Mucosa of descending colon (tissue), 3 donors: ENCODE data around the gene KLHDC9. TPM values are rescaled to one million over a fixed set of nuclear protein-coding genes. Genes with fewer than 3 reads are reported as not detected.

Experiments
- ATAC-seq: fragments of 200-7000 bp; cut with Tn5 transposase; one replicate; pipeline ENCODE4 v1.9.1; 2020; ENCODE audit warnings: mild to moderate bottlenecking, moderate library complexity
- DNase-seq, 3 donors: peaks; one replicate each; pipeline ENCODE4 v3.0.0-alpha.2; 2020
- H3K36me3 ChIP-seq: fragments of 200-600 bp; one replicate; pipeline ENCODE4 v1.8.0; 2021; ENCODE audit warnings: low read depth, mild to moderate bottlenecking
- H3K4me1 ChIP-seq: fragments of 200-600 bp; one replicate; pipeline ENCODE4 v1.8.0; 2021; ENCODE audit warnings: low read depth, mild to moderate bottlenecking
- H3K4me3 ChIP-seq: fragments of 200-600 bp; one replicate; pipeline ENCODE4 v1.8.0; 2021; ENCODE audit warnings: mild to moderate bottlenecking
- H3K9me3 ChIP-seq: fragments of 200-600 bp; one replicate; pipeline ENCODE4 v1.8.0; 2021; ENCODE audit warnings: mild to moderate bottlenecking
- intact Hi-C, 2 donors: fragments of 100-400 bp; cut with DNase I in 1 of 2; cut with micrococcal nuclease in 1 of 2; formaldehyde crosslinking; loops; one replicate each; pipeline versions ENCODE4 v1.11.0 to v1.11.1; 2022; cut with DNase I, micrococcal nuclease
- total RNA-seq, 3 donors: library from RNA; stranded (reverse); fragmentation: NEBNext Ultra II Directional in 2 of 3; extraction: Animal tissue kit (Norgen Biotek cat#: 25700) in 2 of 3; gene quantifications; one replicate each; pipeline versions ENCODE4 v1.2.1 to v1.2.4, GENCODE V29; 2021 to 2023
- TF ChIP-seq, protein P1 (sequence below): fragments of 200-600 bp; IDR thresholded peaks from one replicate; pipeline ENCODE4 v1.8.0; 2022; ENCODE audit warnings: antibody characterized with exemption, mild to moderate bottlenecking
- donor health status: DM: no; HTN: no; CAD: no; lungs with moderate emphysema.
- donor health status: DM: no; HTN: no; CAD: no.
- donor health status: DM: no; HTN: yes; CAD: no.

Gene KLHDC9
- total RNA-seq, 3 donors from 2014 or later = 9.5 to 10.7 (median 9.7) TPM

DNA sequence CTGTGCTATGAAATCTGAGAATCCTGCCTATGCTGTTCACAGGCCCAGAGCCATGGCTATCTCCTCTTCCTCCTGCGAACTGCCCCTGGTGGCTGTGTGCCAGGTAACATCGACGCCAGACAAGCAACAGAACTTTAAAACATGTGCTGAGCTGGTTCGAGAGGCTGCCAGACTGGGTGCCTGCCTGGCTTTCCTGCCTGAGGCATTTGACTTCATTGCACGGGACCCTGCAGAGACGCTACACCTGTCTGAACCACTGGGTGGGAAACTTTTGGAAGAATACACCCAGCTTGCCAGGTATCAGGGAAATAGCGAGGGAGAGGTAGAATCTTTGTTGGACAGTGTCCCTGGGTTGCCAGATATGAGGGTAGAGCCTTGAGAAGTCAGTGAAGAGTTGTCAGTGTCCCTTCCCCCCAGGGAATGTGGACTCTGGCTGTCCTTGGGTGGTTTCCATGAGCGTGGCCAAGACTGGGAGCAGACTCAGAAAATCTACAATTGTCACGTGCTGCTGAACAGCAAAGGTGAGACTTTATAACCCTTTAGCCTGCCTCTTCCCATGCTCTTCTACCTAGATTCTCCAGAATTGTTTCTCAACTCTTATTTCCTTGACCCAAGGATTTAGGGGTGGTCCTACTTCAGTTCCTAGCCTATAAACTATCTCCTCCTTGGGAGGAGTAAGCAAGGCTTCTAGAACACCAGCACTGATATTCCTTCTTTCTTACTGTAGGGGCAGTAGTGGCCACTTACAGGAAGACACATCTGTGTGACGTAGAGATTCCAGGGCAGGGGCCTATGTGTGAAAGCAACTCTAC, 21.1 kb downstream of the KLHDC9 start:
- Histone ChIP-seq H3K36me3 (peaks cover 11% of the 10 kb centered on the region), H3K9me3 (no peaks in the 10 kb centered on the region), H3K4me1 (peaks cover 35% of the 10 kb centered on the region), H3K4me3 (no peak overlapping the region)
- intact Hi-C loops = no loop called here
- ATAC-seq (peak; percentile 59), DNase-seq (peak; percentile 47 to 65 (median 60))
- TF ChIP-seq, protein P1, sequence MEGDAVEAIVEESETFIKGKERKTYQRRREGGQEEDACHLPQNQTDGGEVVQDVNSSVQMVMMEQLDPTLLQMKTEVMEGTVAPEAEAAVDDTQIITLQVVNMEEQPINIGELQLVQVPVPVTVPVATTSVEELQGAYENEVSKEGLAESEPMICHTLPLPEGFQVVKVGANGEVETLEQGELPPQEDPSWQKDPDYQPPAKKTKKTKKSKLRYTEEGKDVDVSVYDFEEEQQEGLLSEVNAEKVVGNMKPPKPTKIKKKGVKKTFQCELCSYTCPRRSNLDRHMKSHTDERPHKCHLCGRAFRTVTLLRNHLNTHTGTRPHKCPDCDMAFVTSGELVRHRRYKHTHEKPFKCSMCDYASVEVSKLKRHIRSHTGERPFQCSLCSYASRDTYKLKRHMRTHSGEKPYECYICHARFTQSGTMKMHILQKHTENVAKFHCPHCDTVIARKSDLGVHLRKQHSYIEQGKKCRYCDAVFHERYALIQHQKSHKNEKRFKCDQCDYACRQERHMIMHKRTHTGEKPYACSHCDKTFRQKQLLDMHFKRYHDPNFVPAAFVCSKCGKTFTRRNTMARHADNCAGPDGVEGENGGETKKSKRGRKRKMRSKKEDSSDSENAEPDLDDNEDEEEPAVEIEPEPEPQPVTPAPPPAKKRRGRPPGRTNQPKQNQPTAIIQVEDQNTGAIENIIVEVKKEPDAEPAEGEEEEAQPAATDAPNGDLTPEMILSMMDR = no peak

DNA sequence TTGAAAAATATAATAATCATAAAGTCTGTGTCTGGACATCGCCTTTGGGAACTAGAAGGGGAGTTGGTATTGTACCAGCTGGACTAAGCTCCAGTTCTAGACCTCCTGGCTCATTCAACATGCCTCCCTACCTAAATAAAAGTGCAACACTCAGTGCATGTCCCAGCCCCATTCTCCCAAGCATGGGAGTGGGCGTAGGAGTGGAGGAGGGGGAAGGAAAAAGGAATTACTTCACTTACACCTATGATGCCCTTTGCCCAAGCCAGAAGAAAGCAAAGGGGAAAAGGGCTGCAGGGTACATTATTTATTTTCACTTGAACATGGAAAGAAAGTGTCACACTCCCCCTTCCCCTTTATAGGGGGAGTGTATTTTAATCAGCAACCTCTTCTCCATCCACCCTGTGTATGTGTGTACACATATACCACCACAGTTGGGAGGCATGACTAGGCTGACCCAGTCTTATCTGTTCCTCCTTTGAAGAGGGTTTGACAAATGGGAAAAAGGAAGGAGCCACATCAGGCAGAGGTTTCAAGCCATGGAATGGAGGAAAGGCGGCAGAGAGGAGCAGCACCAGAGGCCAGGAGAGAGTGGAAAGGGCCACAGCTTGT, 23.0 kb downstream of the KLHDC9 start:
- H3K4me3 ChIP-seq = no peak overlapping the region
- intact Hi-C loops = no loop called here
- TF ChIP-seq, protein P1 = no peak
- DNase-seq (no peak), ATAC-seq (no peak)
- H3K4me1 ChIP-seq = peaks cover 30% of the 10 kb centered on the region
- H3K36me3 ChIP-seq = peaks cover 11% of the 10 kb centered on the region
- H3K9me3 ChIP-seq = no peaks in the 10 kb centered on the region

DNA sequence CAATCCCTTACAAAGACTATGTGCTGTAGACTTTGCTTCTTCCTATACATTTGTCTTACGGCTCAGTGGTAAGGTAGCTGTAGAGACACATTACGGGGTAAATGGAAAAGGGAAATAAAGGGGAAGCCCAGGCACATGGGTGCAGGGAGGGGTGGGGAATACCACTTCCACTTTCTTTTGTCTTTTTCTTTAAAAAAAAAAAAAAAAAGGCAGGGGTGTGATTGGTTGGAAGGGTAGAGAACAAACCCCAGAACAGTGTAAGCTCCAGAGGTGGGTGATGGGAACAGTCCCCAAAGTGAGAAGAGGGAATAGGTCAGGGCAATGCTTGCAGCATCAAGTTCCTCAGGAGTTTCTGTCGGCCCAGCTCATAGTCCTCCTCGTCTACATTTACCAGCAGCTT, 23.7 kb downstream of the KLHDC9 start:
- intact Hi-C loops = no loop called here
- TF ChIP-seq, protein P1 = no peak
- Histone ChIP-seq H3K4me1 (peaks cover 23% of the 10 kb centered on the region), H3K4me3 (no peak overlapping the region), H3K36me3 (peaks cover 11% of the 10 kb centered on the region), H3K9me3 (no peaks in the 10 kb centered on the region)
- DNase-seq (no peak), ATAC-seq (no peak)

DNA sequence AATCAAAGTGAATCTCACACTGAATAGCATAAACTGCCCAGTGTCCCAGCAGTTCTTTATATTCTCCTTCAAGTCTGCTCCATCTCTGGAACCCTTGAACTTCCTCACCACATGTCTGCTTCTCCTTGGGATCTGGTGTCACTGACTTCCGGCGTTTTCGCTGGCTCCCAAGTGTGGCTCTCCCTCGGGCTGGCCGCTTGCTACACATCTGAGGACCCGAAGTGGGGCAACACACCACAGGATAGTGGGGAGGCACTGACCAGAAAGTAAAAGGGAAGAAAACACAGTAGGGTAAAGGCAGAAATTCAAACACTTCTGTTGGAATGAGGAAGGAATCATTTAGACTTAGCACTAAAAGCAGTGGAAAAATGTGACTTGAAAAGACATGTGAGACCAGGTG, 24.8 kb downstream of the KLHDC9 start:
- Histone ChIP-seq H3K4me1 (peaks cover 18% of the 10 kb centered on the region), H3K36me3 (peaks cover 11% of the 10 kb centered on the region), H3K4me3 (no peak overlapping the region), H3K9me3 (no peaks in the 10 kb centered on the region)
- intact Hi-C loops = no loop called here
- TF ChIP-seq, protein P1 = no peak
- DNase-seq (no peak), ATAC-seq (no peak)

DNA sequence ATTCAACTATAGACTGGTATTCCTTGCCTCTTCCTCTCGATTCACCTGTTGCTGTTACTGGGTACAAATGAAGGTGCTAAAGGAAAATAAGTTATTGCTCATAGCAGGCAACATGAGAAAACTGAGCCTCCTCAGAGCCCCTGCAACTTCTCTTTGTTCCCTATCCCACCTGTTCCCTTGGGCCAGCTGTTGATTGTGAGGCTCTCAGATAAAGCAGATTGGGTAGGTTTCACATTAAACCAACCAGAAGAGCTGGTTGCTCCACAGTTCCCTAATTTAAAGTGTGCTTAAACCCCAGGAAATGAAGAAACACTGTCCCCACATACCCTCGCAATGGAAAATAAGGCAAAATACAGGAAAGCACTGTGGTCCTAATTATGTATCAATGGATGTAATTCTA, 29.5 kb downstream of the KLHDC9 start:
- ATAC-seq (no peak), DNase-seq (no peak)
- TF ChIP-seq, protein P1 = no peak
- Histone ChIP-seq H3K36me3 (peaks cover 5% of the 10 kb centered on the region), H3K4me1 (peaks cover 3% of the 10 kb centered on the region), H3K4me3 (no peak overlapping the region), H3K9me3 (no peaks in the 10 kb centered on the region)
- intact Hi-C loops = no loop called here
